K562 (cell line): ENCODE results near the gene DAPK1. TPM values are rescaled to one million over a fixed set of nuclear protein-coding genes. Genes with fewer than 3 reads are reported as not detected.

Source experiments
- BHLHE40 ChIP-seq: IDR thresholded peaks from 2 replicates; pipeline ENCODE4 v1.6.1; 2011; ENCODE audit warnings: low read length, improper control_type of control experiment
- CBX8 ChIP-seq: fragments of 200-600 bp; sonication (generic); IDR thresholded peaks from 2 replicates; pipeline ENCODE4 v1.6.1; 2012; ENCODE audit warnings: borderline replicate concordance, mixed run types, low read depth, mild to moderate bottlenecking, moderate library complexity, mixed read lengths, low read length, control low read depth, inconsistent platforms; ENCODE audit not compliant: poor library complexity, severe bottlenecking; ENCODE audit errors: extremely low read depth
- CREM ChIP-seq: IDR thresholded peaks from 2 replicates; pipeline ENCODE4 v1.6.1; 2014; ENCODE audit warnings: antibody characterized with exemption, low read depth
- E2F8 ChIP-seq: fragments of 450-650 bp; IDR thresholded peaks from 2 replicates; pipeline ENCODE4 v1.7.1; 2018; ENCODE audit warnings: mild to moderate bottlenecking, low read depth; ENCODE audit not compliant: partially characterized antibody
- FOXA1 ChIP-seq: fragments of 450-650 bp; IDR thresholded peaks from 2 replicates; pipeline ENCODE4 v1.6.1; 2016; ENCODE audit warnings: mild to moderate bottlenecking, borderline replicate concordance
- HDAC2 ChIP-seq: fragments of 450-650 bp; IDR thresholded peaks from 2 replicates; pipeline ENCODE4 v1.6.1; 2016; ENCODE audit warnings: mild to moderate bottlenecking
- HNRNPUL1 ChIP-seq: fragments of 200-400 bp; formaldehyde crosslinking; IDR thresholded peaks from 2 replicates; pipeline ENCODE4 v1.6.1; 2017; ENCODE audit warnings: low read length
- ILF3 ChIP-seq: fragments of 450-650 bp; IDR thresholded peaks from 2 replicates; pipeline ENCODE4 v1.6.1; 2018; ENCODE audit warnings: antibody characterized with exemption, mild to moderate bottlenecking, moderate library complexity, borderline replicate concordance
- KAT7 ChIP-seq: sonication (generic); formaldehyde crosslinking; IDR thresholded peaks from 2 replicates; pipeline ENCODE4 v1.8.0; 2022; ENCODE audit warnings: missing genetic modification reagents, mild to moderate bottlenecking, borderline replicate concordance
- MBD2 ChIP-seq: sonication (generic); IDR thresholded peaks from 2 replicates; pipeline ENCODE4 v1.6.1; 2016; ENCODE audit warnings: low read depth, borderline replicate concordance
- MIER1 ChIP-seq: fragments of 450-650 bp; IDR thresholded peaks from 2 replicates; pipeline ENCODE4 v1.6.1; 2016; ENCODE audit warnings: antibody characterized with exemption, mild to moderate bottlenecking, low read depth
- MLLT1 ChIP-seq, 2 experiments: fragments of 450-650 bp; IDR thresholded peaks; 2 replicates each; pipeline ENCODE4 v1.6.1; 2016
- MYC ChIP-seq, 2 experiments: fragments of 250-450 bp in 1 of 2; sonication (Bioruptor Pico) in 1 of 2; IDR thresholded peaks; 2 replicates each; pipeline versions ENCODE4 v1.5.1 to v1.6.1; 2012 to 2021; ENCODE audit warnings: low read depth in 2 of 2, borderline replicate concordance in 1 of 2, improper control_type of control experiment in 1 of 2, low read length in 1 of 2, mild to moderate bottlenecking in 1 of 2, moderate library complexity in 1 of 2
- NKRF ChIP-seq: fragments of 450-650 bp; IDR thresholded peaks from 2 replicates; pipeline ENCODE4 v1.6.1; 2016; ENCODE audit warnings: borderline replicate concordance
- POLR3G ChIP-seq: IDR thresholded peaks from 2 replicates; pipeline ENCODE4 v1.6.1; 2011; ENCODE audit not compliant: insufficient read length, insufficient replicate concordance; ENCODE audit errors: extremely low read depth
- RBM25 ChIP-seq: fragments of 200-400 bp; formaldehyde crosslinking; IDR thresholded peaks from 2 replicates; pipeline ENCODE4 v1.6.1; 2018; ENCODE audit warnings: low read length, low read depth, moderate library complexity; ENCODE audit not compliant: severe bottlenecking
- RUNX1 ChIP-seq: sonication (generic); IDR thresholded peaks from 2 replicates; pipeline ENCODE4 v1.6.1; 2016; ENCODE audit warnings: antibody characterized with exemption, low read depth
- ZKSCAN8 ChIP-seq: fragments of 200-800 bp; sonication (Bioruptor generic); IDR thresholded peaks from 2 replicates; pipeline ENCODE4 v1.6.1; 2016; ENCODE audit warnings: missing genetic modification characterization, missing compliant biosample characterization
- ZNF140 ChIP-seq: fragments of 250-450 bp; sonication (Bioruptor Pico); IDR thresholded peaks from 2 replicates; pipeline ENCODE4 v1.8.0; 2021; ENCODE audit warnings: moderate library complexity, mild to moderate bottlenecking, inconsistent platforms
- ZNF24 ChIP-seq: fragments of 450-650 bp; IDR thresholded peaks from 2 replicates; pipeline ENCODE4 v1.6.1; 2016
- ZNF444 ChIP-seq: fragments of 250-450 bp; sonication (Bioruptor Pico); IDR thresholded peaks from 2 replicates; pipeline ENCODE4 v1.4.0; 2020; ENCODE audit warnings: mild to moderate bottlenecking, moderate library complexity
- polyA plus RNA-seq, 8 experiments: library from polyadenylated mRNA; depleted of rRNA in 4 of 8; stranded (reverse) in 5 of 8; unstranded in 3 of 8; fragments of >200 nt; fragmentation: Nextera tagmentation in 2 of 8; fragmentation: Illumina TruSeq in 1 of 8; extraction: Ambion mirVana in 2 of 8; extraction: Trizol in 1 of 8; gene quantifications; 2 replicates each; pipeline versions ENCODE4 v1.2.1 to v1.2.3, GENCODE V29; 2011 to 2014; ENCODE audit warnings: inconsistent platforms in 1 of 8, missing spikeins in 1 of 8
- total RNA-seq, 7 experiments: library from RNA; depleted of rRNA in 6 of 7; stranded (reverse); fragments of >200 nt in 6 of 7; fragmentation: Illumina TruSeq in 2 of 7; extraction: Trizol in 2 of 7; gene quantifications; 2 replicates each; pipeline versions ENCODE4 v1.2.1 to v1.2.3, GENCODE V29; 2011 to 2021; ENCODE audit warnings: low replicate concordance in 1 of 7

Gene DAPK1
- total and polyA plus RNA-seq, 9 of the 15 experiments (the other 6 are each of a cell fraction or from before 2014, with no cell fraction given) = 1.7 to 26.4 (median 15.8) TPM

DNA sequence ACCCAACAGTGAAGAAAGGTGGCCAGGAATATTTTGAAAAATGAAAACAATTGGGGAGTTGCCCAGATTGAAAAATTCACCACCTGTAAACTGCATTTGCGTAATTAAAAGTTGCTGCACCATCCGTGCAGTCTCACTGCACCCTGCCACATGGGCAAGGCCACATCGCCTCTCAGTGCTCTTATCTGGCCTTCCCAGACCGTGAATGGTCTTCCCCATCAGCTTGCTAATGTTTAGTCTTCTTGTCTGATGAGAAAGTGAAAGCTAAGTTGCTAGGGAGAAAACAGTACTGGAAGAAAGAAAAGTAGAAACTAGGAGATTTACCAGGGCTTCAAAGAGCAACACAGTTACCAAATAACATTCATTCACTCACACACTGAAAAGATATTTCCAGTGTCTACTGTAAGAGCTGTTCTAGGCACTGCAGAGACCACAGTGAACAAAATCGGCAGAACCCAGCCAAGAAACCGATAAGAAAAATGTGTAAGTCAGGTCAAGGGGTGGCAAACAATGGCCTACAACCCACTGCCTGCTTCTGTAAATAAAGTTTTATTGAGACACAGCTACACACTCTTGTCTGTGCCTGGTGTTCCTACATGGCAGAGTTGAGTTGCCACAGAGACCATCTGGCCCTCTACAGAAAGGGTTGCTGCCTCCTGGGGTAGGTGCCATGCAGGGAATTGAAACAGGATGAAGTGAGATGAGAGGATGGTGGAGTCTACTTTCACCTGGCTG lies 177.1 kb downstream of the DAPK1 start (continued):
- TF ChIP-seq NKRF = no peak
- no peak for TF ChIP-seq HDAC2
- 0 out of 2 replicates have a peak, but pooled peaks have one; percentile 31 for TF ChIP-seq CREM
- TF ChIP-seq FOXA1 = no peak
- no peak for TF ChIP-seq ILF3
- TF ChIP-seq KAT7 (CRISPR knock-in tag) = no peak
- no peak for TF ChIP-seq E2F8
- TF ChIP-seq MIER1 = no peak
- no peak for TF ChIP-seq MLLT1 (IDR thresholded peaks at IDR 0.05)
- no peak for TF ChIP-seq POLR3G
- no peak for TF ChIP-seq RBM25
- TF ChIP-seq HNRNPUL1 = no peak
- no peak for TF ChIP-seq RUNX1
- TF ChIP-seq BHLHE40 = peak; percentile 37; the same call in 1 of the 2 replicates
- TF ChIP-seq MBD2 = 0 out of 2 replicates have a peak, but pooled peaks have one; percentile 29
- TF ChIP-seq MYC (IDR thresholded peaks at IDR 0.05; ENCODE audit: low read depth, low read length) = peak; percentile 77
- no peak for TF ChIP-seq MYC (CRISPR knock-in tag; IDR thresholded peaks at IDR 0.05; ENCODE audit: borderline replicate concordance, low read depth)
- TF ChIP-seq ZKSCAN8 (CRISPR knock-in tag) = peak; percentile 51; the same call in 1 of the 2 replicates
- no peak for TF ChIP-seq CBX8
- TF ChIP-seq ZNF444 (CRISPR knock-in tag) = no peak
- TF ChIP-seq ZNF24 = no peak
- TF ChIP-seq ZNF140 (CRISPR knock-in tag) = no peak
